Measurements from ENCODE around the gene KLHDC9.
"Not testable (repeated sequence)": the region's sequence is repeated elsewhere in the genome, so short reads cannot be mapped to it uniquely, and the experiment has no call there.

Gene KLHDC9, protein sequence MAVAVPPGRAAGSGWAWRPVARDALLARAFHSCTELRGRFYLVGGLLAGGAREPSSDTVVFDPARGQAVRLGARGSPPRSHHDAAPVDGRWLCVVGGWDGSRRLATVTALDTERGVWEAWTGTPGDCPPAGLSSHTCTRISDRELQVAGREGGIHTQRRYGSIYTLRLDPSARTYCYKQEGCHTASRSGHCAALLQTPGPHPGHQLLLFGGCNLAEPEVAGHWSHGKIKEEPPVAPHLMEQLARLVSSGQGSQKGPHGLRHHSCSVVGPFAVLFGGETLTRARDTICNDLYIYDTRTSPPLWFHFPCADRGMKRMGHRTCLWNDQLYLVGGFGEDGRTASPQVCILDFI

DNA sequence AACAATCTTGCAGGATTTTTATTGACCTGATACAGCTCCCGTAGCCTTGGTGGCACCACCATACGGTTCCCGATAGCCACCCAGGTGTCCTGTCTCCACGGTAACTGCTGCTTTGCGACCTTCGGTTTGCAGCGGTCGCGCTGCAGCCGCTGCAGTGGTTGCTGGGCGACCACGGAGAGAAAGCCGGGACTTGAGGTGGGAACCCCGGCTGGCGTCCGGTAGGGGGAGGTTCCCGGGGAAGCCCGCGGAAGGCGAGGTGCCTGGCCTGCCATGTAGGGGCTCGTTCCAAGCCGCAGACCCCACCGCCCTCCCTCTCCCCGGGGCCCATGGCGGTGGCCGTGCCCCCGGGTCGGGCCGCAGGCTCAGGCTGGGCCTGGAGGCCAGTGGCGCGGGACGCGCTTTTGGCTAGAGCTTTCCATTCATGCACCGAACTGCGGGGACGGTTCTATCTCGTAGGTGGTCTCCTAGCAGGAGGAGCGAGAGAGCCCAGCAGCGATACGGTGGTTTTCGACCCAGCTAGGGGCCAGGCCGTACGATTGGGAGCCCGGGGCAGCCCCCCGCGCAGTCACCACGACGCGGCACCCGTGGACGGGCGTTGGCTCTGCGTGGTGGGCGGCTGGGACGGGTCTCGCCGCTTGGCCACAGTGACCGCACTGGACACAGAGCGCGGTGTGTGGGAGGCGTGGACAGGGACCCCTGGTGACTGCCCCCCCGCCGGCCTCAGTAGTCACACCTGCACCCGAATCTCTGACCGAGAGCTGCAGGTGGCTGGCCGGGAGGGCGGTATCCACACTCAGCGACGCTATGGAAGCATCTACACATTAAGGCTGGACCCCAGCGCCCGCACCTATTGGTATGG lies at the start of gene KLHDC9:
KLHDC9 (plus strand) TSS at position 152 of the 859 bp plus-strand sequence; CDS start at position 327, 175 bp downstream.
- DNase-seq (ENCODE audit: low read depth, low spot score): peak; percentile 23

DNA sequence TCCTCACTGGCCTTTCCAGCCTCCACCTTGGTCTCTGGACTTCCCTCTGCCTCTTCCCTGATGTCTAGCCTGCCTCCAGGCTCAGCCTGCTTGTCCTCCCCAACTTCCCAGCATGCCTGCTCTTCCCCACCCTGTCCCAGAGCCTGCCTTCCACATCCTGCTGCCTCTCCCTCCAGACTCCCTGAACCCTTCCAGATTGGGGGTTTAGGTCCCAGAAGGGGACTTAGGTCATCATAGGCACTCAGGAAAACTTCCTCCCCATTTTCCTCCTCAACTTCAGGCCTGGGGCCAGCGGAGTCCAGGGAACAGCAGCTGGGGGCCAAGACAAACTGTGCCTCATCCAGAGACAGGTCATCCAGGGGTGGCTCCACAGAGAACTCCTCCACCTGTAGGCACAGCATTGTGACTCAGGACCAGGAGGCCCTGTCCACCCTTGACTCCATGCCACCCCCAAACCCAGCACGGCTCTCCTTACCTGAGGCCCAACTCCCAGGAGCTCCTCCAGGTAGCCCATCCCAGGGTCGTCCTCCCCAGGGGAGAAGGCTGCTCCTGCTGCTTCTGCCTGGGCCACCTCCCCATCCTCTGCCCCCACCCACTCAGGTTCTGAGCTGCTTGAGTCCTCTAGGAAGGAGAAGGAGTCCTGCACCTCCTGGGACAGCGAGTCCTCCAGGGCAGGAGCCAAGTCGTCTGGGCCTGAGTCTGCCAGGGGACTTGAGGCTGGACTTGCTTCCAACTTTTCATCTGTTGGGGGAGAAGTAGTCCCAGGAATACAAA lies 49.0 kb upstream of the KLHDC9 start:
- DNase-seq (ENCODE audit: low read depth, low spot score): no peak

DNA sequence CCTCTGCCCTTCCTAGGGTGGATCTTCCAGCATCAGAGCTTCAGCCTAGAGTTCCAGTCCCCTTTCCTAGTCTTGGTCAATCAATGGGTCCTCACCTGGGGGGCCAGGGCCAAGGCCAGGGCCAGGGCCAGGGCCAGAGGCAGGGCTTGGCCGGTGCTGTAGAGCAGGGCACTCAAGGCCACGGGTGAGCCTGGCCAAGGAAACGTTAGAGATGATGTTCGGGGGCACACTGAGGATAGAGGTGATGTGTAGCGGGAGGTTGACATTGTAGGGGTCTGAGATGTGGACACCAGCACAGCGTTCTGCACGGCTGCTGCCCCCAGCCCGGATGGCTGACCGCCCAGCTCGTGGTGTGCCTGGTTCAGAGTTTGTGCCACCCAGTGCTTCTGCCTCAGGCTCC lies 46.9 kb upstream of the KLHDC9 start:
- no peak for DNase-seq (ENCODE audit: low read depth, low spot score)

DNA sequence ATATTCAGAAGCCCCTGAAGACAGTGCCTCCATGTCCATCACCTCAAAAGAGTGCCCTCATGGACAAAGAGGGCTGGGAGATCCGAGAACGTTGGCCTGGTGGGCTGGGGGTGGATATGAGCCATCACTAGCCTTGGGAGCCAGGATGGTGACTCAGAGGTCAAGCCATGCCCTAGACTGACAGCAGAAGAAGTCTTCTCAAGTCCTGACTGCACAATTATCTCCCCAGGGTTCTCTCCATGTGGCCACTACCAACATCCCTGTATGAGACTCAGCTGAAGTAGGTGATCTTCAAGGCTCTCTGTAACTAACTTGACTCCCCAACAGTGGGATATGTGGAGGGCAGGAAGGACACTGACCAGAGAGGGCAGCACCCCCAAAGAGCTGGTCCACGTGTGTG lies 45.3 kb upstream of the KLHDC9 start:
- DNase-seq (ENCODE audit: low read depth, low spot score): no peak

DNA sequence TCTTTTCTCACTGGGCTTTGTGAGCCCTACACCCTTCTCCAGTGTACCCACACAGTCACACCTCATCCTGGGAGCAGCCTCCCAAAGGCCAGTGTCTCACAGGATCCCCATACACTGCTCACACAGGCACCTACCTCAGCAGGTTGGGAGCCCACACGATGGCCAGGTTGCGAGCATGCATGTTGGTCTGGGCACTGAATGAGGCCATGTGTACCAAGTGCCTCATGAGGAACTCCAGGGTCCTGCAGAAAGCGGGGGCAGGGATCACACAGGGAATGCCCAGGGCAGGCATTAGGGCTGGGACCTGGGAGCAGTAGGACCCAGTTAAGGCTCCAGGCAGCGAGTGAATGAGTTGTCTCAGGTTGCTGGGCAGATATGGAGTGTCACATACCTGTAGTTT lies 43.9 kb upstream of the KLHDC9 start:
- DNase-seq (ENCODE audit: low read depth, low spot score): no peak

DNA sequence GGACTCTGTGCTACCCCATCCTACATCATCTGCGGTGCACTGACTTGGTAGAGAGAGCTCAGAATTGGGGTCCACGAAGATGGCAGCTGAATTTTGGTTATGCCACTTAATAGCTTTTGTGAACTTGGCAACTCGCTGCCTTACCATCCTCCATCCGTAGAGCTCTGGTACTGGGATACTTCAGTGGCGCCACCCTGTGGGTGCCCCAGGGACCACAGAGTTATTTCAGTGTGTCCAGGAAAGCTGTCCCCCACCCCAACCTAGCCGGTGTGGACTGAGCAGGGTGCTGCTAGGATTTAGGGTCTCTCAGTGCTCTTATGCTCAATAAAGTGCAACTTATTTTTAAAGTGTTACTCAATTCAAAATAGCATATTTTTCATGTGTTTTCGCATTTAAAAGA lies 43.4 kb upstream of the KLHDC9 start:
- no peak for DNase-seq (ENCODE audit: low read depth, low spot score)

DNA sequence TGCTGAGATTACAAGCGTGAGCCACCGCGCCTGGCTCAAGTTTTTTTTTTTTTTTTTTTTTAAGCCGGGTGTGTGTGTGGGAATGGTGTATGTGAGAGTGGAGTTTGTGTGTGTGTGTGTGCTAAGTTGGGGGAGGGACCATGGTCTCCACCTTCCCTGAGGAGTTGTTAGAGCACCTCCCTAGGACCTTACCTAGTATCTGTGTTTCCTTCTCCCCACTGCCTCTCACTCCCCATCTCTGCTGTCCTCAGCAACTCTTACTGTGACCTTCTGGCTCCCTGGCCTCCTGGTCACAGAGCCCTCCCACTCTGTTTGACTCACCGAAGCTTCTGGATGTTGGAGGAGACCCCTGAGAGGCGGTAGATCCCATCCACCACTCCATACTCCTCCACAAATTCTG lies 38.9 kb upstream of the KLHDC9 start:
- DNase-seq (ENCODE audit: low read depth, low spot score): no peak

DNA sequence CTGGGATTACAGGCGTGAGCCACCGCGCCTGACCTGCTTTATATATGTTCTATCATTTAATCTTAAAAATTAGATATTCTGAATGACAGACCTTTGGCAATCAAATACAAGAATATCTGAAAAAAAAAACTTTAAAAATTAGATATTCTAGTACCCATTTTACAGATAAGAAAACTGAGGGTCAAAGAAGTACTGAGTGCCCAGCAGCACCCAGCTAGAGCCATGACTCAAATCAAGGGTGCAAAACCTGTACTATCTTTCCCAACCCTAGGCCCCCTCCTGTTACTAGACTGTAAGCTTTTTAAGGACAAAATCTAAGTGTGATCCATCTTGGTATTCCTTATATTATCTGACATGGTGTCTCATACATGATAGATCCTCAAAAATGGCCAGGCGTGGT lies 36.7 kb upstream of the KLHDC9 start:
- DNase-seq (ENCODE audit: low read depth, low spot score): no peak

DNA sequence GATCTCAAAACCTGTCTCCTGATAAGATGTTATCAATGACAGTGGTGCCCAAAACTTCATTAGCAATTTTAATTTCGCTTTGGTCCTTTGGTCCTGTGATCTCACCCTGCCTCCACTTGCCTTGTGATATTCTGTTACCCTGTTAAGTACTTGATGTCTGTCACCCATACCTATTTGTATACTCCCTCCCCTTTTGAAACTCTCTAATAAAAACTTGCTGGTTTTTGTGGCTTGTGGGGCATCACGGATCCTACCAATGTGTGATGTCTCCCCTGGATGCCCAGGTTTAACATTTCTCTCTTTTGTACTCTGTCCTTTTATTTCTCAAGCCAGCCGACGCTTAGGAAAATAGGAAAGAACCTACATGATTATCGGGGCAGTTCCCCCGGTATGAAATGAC lies 34.2 kb upstream of the KLHDC9 start:
- DNase-seq (ENCODE audit: low read depth, low spot score): not testable (repeated sequence)

DNA sequence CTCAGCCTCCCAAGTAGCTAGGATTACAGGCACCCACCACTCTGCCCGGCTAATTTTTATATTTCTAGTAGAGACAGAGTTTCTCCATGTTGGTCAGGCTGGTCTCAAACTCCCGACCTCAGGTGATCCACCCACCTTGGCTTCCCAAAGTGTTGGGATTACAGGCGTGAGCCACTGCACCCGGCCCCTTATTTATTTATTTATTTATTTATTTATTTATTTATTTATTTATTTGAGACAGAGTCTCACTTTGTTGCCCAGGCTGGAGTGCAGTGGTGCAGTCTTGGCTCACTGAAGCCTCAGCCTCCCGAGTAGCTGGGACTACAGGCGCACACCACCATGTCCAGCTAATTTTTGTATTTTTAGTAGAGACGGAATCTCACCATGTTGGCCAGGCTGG lies 32.5 kb upstream of the KLHDC9 start:
- DNase-seq (ENCODE audit: low read depth, low spot score): not testable (repeated sequence)

DNA sequence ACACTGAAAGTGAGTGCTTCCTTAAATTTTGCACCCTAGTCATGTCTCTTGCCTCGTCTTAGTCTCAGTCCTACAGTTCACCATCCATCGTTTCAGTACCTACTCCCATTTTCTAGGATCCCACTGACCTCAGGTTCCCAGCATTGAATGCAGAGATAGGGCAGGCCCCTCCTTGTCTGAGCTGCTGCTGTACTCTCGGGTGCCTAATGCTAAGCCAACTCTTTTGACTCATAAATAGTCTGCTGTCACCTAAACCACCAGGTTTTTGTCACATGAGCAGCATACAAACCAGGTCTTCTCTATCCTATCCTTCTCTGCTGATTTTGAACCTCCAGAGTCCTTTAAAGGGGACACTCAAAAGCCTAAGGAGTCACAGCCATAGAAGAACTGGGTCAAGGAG lies 31.5 kb upstream of the KLHDC9 start:
- no peak for DNase-seq (ENCODE audit: low read depth, low spot score)

DNA sequence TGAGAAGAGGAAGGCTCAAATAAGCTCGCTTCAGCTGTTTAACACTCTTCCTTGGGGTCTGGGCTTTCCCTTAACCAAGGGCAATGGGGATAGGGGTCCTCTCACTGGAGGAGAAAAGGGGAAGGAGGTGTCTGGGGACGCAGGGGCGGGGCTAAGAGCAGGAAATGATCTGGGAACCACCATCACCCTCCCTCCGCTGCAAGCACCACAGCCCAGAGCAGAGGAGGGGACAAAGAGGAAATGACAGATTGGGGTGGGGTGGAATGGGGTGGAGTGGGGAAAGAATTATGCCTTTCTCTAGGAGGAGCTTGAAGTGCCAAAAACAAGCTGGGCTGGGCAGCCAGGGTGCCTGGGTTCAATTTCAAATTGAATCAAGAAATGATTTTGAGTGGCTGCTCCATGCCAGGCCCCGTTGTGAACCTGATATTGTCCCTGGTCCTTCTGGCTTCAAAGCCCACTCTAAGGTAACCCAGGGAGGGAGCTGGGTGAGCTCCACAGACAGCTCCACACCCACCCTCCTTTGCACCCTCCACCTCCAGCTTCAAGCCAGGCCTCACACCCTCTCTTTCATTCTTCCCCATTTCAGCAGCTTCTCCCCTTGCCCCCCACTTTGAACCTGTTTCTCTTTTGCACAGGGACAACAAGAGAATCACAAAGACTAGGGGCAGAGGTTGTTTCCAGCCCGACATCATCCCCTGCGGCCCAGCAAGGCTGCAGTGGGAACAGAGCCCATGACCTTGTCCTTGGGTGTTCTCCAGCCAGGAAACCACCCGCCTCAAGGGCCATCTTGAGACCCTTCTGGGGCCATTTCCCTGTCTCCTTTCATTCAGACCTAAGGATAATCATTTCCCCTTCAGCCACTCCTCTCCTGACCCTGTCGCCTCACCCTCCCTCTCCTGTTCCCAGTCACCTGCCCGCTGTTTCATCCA lies 29.6 kb upstream of the KLHDC9 start:
- peak; percentile 56 for DNase-seq (ENCODE audit: low read depth, low spot score)

DNA sequence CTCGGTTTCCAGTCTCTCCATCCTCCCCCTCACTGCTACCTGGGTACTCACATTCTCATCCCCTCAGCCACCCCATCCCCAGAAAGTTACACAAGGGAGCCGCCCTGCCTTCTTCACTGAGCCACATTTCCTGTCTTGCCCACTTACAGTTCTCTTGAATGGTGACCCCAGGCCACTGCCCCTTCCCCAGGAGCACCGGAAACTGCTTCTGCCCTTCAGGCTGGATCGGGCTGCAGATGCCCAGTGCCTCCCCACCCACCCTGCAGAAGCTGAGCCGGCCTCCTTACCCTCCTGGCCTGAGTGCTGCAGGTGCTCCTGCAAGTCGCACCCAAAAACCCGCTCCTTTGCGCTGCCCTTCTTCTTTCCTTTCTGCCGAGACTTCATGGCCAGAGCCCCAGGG lies 28.9 kb upstream of the KLHDC9 start:
- DNase-seq (ENCODE audit: low read depth, low spot score): no peak

DNA sequence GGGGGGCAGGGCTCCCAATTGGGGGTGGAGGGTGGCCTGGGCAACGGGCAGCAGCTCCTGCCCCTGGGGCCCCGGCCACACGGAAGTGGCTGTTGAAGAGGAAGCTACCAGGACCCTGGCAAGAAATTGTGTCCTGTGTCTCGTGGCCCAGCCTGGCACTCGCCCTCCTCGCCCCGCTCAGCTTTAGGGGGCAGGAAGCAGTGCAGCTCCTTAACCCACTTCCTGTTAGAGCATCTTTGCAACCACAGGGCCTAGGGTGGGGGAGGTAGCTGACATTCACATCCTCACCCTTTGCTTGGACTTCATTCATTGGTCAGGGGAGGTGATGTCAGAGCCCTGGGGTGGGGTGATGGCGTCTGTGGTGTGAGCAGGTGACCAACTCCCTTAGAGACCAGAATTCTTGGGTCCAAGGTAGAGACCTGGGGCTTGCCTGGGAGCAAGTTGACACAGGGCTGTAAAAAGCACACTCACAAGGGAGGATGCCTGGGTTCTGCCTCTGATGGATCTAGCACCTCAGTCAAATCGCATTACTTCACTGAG lies 28.4 kb upstream of the KLHDC9 start, which contains the start of gene ARHGAP30:
ARHGAP30 (minus strand) TSS at position 161 of the 540 bp plus-strand sequence. CDS start 267 bp downstream, outside the sequence.
- DNase-seq (ENCODE audit: low read depth, low spot score): peak; percentile 72

DNA sequence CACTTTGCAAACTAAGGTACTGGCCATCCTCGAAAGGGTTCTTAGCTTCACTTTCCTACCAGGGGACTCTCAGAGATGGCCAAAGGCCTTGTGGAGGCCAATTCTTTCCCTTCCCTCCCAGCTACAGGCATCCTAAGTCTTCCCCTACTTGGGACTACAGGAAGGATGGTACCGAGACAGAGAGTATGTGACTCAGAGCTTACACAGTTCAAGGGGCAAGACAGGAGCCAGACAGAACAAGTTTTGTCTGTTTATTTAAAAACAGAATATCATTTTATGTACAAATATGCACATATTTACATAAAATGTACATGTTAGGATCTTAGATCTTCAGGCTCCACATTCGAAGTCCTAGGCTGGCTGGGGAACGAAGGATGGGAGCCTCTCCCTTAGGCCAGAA lies 27.4 kb upstream of the KLHDC9 start:
- DNase-seq (ENCODE audit: low read depth, low spot score): no peak

DNA sequence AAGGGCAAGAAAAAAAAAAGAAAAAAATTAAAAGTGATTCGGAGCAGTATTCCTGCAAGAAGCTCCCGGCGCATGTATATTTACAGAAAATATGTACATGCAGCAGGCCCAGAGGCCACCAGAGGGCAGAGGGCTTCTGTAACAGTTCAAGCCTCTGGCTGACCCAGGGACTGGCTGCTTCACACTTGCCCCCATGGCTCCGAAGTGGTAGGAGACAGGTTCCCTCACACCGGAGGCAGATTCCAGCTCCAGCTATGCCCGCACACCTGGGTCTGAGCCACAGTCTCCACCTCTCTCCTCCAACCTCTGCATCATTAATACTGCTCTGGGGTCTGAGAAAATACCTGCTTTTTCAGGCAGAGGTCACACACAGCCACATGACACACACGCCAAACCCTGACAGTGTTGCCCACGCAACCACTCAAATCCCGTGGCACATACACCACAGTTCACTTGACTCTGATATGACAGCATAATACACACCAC lies 26.2 kb upstream of the KLHDC9 start:
- no peak for DNase-seq (ENCODE audit: low read depth, low spot score)

DNA sequence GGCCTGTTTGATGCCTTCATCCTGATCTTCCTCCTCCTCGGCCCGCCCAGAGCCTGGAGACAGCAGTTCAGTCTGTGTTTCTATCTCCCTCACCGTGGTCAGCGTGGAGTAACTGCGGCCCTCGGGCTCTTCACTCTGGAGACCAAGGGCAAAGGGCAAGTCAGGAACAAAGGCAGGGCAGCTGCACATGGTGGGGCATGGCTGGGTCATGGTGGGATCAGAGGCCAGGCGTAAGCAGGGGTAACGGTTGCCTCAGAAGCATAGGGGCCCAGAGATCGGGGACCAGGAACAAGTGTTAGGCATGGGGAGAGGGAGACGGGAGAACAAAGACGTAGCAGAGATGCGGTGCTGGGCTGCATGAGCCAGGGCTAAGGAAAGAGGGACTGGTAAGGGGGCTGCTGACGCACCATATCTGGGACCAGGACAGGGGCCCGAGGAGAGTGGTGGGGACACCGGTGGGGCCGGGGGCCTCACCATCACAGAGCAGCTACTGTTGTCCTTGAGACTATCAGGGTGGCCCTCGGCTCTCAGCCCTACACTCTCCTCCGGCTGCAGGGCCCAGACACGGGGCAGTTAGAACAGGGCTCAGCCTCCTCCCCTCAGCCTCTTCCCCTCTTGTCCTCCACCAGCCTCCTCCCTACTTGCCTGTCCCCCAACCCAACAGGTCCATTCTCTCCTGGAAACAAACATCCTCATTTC lies 25.3 kb upstream of the KLHDC9 start:
- no peak for DNase-seq (ENCODE audit: low read depth, low spot score)

DNA sequence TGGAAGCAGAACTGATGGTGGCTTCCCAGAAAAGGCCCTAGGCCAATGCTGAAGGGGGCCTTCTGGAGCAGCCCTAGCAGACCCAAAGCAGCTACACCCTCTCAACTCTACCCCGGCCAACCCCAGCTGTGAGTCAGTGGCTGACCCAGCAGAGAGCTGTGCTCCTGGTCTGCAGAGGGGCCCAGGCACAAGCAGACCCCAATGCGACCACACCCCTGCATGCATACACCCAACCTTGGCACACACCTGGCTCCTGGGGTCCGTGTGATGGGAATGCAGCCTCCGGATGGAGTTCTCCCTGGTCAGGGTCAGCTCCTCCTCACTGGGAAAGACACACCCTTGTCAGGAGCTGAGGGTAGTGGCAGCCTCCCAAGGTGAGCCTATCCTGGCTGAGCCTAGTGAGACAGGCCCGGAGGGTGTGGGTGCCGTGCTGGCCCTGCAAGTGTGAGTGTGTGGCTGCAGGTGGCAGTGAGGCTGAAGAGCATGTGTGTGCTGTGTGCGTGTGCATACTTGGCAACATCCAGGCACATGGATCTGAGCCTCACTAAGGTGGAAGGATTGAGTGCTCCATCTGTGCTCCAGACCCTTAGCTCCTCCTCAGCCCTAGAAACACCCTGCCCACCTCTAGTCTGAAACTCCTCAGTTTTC lies 24.6 kb upstream of the KLHDC9 start:
- no peak for DNase-seq (ENCODE audit: low read depth, low spot score)

DNA sequence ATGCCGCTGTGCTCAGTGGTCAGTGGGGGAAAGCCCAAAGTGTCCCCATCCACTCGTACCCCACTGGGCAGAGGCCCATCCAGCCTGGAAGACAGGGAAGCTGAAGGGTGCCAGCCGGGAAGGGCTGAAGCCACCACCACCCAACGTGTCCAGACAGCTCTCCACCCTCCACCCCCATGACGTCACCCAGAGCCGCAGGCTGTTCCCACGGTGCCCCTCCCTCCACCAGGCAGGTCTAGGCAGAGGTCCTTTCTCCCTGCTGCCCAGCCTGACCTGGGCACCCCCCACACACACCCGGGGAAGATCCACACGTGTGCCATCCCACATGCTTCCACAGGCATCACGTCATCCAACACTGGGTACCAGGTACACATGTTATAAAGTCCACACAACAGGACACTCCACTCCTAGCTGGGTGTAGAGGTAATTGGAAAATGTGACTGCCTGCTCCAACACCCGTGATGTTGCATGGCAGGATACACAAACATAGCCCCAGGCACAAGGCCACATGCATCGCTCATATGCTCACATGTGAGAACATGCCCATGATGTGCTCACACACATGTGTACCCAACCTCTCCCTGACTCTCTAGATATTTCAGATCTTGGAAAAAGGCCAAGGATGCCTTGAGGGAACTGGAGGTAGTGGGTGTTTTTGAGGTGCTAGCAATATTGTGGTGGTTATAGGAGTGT lies 23.3 kb upstream of the KLHDC9 start:
- no peak for DNase-seq (ENCODE audit: low read depth, low spot score)

All from activated CD4-positive, CD25-positive, alpha-beta regulatory T cell treated with anti-CD3 and anti-CD28 coated beads, Interleukin-2, amount 50 U/mL, for 16 hours (primary cell).